RWPE1 (cell line): ENCODE data around the gene CDK5RAP2.

Experiments
- CTCF ChIA-PET: fragments of 350-600 bp; sonication (Branson Sonifier 250); formaldehyde crosslinking; extraction: SDS; loops from one replicate; lab custom pipeline; 2021; lab: Yijun Ruan, JAX
- POLR2A ChIA-PET: fragments of 400-600 bp; formaldehyde crosslinking; extraction: SDS; loops from one replicate; lab custom pipeline; 2020; ENCODE audit warnings: antibody characterized with exemption; ENCODE audit not compliant: low non-redundant PET; lab: Yijun Ruan, JAX
- DNase-seq: peaks from one replicate; pipeline ENCODE4 v3.0.0; 2012; ENCODE audit warnings: low spot score
- H3K27ac ChIP-seq: fragments of 450-650 bp; 2 replicates; pipeline ENCODE4 v1.5.1; 2017
- TF ChIP-seq, protein P1 (sequence below): fragments of 450-650 bp; conservative IDR thresholded peaks from 2 replicates; pipeline ENCODE4 v1.5.1; 2017; ENCODE audit warnings: low read depth, mild to moderate bottlenecking

CDK5RAP2 gene

DNA sequence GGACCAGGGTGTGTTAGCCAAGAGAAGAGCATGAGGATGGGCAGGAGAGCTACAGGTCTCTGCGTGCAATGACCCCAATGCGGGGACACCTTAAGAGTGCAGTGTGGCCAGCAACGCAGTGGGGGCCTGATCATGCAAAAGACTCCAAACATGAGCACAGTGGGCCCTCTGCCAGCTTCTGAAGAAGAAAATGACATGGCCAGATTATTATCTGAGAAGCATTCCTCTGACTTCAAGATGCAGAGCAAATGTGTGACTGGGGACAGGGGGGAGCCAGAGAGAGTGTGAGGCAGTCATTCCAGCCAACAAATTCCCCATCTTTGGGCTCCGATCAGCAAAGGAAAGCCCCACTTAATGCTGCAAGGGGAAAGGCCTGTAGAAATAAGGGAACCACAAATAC lies 229.4 kb downstream of the CDK5RAP2 start:
- CTCF ChIA-PET: no interaction called here
- POLR2A ChIA-PET: no interaction called here
- H3K27ac ChIP-seq: no peak overlapping the region
- DNase-seq: no peak
- TF ChIP-seq, protein P1, sequence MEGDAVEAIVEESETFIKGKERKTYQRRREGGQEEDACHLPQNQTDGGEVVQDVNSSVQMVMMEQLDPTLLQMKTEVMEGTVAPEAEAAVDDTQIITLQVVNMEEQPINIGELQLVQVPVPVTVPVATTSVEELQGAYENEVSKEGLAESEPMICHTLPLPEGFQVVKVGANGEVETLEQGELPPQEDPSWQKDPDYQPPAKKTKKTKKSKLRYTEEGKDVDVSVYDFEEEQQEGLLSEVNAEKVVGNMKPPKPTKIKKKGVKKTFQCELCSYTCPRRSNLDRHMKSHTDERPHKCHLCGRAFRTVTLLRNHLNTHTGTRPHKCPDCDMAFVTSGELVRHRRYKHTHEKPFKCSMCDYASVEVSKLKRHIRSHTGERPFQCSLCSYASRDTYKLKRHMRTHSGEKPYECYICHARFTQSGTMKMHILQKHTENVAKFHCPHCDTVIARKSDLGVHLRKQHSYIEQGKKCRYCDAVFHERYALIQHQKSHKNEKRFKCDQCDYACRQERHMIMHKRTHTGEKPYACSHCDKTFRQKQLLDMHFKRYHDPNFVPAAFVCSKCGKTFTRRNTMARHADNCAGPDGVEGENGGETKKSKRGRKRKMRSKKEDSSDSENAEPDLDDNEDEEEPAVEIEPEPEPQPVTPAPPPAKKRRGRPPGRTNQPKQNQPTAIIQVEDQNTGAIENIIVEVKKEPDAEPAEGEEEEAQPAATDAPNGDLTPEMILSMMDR: no peak

DNA sequence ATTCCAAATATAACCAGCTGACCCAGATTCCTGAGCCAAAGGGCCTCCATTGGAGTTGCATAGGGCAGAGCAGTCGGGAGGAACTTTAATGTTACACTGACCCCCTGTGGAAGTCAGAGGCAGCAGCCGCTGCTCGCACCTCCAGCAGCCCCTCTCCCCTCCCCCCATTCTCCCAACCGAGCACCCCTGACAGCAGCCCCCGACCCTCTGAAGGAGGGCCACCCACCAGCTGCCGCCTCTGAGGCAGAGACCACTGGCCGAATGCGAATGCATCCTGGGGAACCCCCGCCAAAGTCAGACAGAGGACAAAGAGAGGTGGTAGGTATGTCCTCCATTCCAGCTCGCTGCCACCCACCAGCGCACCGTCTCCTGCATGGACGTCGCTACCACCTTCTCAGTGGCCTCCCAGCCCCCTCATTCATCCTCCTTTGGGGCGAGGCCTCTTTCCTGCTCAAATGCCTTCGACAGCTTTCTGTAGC lies 231.0 kb downstream of the CDK5RAP2 start:
- TF ChIP-seq, protein P1: peak; percentile 80
- peak; percentile 79 for DNase-seq
- POLR2A ChIA-PET: no interaction called here
- CTCF ChIA-PET: interaction anchor here (0.5 to 0.9 kb wide), 8 partner anchors 10 to 974 kb away, joined by 3 to 7 read pairs (median 4); no protein-coding TSS in a partner anchor
- H3K27ac ChIP-seq: no peak overlapping the region

DNA sequence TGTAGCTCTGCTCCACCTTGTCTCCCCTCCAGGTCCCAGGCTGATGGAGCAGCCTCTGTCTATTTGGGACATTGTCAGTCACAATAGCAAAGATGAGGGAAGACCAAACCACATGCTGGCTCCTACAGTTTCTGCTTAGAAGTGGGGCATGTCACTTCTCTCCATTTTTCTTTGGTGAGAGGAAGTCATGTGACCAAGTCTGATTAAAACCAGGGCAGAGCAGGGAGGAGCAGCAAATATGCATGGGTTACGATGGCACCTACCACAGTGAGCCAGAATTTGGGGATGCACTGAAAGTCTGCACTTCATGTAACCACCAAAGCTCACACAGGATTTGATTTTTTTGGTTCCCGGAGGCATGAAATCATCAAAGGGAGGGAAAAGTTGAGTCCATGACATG lies 234.6 kb downstream of the CDK5RAP2 start:
- TF ChIP-seq, protein P1: no peak
- CTCF ChIA-PET: interaction anchor here (0.6 kb wide), 1 partner anchor 867 kb away, joined by 3 read pairs; no protein-coding TSS in a partner anchor
- POLR2A ChIA-PET: no interaction called here
- H3K27ac ChIP-seq: no peak overlapping the region
- no peak for DNase-seq

DNA sequence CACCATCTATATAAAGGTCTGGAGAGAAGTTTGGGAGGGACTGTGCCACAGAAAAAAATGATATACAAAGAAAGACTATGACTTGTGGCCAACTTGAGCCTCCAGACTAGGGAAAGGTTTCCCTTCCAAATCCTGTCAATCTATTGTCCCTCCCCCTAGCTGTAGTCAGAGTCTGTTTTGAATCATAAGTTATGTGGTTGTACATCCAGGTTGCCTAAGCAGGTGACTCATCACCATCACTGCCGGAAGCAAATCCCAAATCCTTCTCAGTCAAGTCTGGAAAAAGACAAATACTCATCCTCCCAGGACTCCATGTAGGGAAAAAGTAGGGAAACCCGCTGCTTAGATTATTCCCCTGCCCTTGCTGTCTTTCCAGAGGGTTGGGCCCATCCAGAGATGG lies 235.7 kb downstream of the CDK5RAP2 start:
- DNase-seq: peak; percentile 97
- H3K27ac ChIP-seq: no peak overlapping the region
- POLR2A ChIA-PET: no interaction called here
- CTCF ChIA-PET: no interaction called here
- TF ChIP-seq, protein P1: no peak

DNA sequence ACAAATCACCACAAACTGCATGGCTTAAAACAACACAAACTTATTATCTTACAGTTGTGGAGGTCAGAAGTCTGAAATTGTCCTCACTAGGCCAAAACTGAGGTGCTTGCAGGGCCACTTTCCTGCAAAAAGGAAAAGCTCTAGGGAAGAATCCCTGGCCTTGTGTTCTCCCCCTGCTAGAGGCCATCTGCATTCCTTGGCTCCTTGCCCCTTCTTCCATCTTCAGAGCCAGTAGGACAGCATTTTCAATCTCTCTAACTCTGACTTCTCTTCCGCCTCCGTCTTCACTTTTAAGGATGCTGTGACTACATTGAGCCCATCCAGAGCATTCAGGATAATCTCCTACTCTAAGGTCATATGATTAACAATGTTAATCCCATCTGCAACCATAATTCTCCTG lies 236.6 kb downstream of the CDK5RAP2 start:
- 0 out of 2 replicates have a peak overlapping the region, but pooled peaks have one; percentile 20 for H3K27ac ChIP-seq
- no peak for DNase-seq
- CTCF ChIA-PET: interaction anchor here (0.6 kb wide), 1 partner anchor 173 kb away, joined by 3 read pairs; no protein-coding TSS in a partner anchor
- POLR2A ChIA-PET: no interaction called here
- TF ChIP-seq, protein P1: no peak
